GM12801 (cell line): ENCODE data around the gene CATSPERB.

Experiments
- TF ChIP-seq, protein P1 (sequence below): IDR thresholded peaks from one replicate; pipeline ENCODE4 v1.5.1; 2011; ENCODE audit warnings: control low read depth; ENCODE audit not compliant: insufficient read length; ENCODE audit errors: extremely low read depth

CATSPERB gene

DNA sequence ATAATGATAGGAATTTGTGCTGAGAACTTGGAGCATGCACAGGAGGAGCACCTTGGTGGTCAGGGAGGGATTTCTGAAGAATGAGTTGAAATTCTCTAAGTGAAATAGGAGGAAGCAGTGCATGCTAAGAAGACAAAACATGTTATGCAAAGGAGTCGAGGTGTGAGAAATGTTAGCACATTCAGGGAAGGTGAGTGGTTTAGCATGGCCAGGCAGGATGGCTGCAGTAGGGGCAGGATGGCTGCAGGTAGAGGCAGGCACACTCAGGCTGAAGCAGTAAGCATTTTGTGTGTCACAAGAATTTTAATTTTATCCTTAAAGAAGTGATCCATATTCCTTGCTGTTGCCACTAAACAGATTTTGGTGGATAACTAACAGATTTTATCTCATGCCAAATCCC lies 46.3 kb downstream of the CATSPERB start:
- TF ChIP-seq, protein P1, sequence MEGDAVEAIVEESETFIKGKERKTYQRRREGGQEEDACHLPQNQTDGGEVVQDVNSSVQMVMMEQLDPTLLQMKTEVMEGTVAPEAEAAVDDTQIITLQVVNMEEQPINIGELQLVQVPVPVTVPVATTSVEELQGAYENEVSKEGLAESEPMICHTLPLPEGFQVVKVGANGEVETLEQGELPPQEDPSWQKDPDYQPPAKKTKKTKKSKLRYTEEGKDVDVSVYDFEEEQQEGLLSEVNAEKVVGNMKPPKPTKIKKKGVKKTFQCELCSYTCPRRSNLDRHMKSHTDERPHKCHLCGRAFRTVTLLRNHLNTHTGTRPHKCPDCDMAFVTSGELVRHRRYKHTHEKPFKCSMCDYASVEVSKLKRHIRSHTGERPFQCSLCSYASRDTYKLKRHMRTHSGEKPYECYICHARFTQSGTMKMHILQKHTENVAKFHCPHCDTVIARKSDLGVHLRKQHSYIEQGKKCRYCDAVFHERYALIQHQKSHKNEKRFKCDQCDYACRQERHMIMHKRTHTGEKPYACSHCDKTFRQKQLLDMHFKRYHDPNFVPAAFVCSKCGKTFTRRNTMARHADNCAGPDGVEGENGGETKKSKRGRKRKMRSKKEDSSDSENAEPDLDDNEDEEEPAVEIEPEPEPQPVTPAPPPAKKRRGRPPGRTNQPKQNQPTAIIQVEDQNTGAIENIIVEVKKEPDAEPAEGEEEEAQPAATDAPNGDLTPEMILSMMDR: no peak

DNA sequence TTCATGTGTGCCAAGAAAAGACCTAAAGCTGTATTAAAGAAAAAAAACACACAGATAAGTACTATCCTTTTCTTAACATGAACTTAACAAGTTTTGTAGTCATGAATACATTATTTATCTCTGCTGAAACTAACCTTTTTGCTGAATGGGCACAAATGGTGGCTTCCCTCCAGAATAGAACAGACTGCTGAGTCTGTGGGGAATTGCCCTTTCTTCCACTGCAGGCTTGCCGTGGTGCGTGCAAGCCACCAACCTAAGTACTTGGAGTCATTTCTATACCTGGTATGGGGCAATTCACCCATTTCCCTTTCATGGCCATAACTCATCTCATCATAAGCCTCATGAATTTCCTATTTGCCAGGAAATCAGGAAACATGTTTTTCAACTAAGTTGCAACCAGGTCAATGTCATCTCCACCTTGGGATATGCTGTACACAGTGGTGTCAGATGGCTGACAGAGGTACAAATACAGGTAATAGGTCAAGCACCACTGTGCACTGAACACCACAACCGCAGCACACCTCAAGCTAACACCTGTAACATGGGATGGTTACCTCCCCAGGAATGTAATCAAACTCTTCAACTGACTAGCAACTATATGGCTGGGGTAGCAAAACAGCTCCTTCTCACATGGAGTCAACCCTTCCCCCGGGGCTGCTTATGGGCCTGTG lies 49.9 kb downstream of the CATSPERB start:
- TF ChIP-seq, protein P1: no peak

DNA sequence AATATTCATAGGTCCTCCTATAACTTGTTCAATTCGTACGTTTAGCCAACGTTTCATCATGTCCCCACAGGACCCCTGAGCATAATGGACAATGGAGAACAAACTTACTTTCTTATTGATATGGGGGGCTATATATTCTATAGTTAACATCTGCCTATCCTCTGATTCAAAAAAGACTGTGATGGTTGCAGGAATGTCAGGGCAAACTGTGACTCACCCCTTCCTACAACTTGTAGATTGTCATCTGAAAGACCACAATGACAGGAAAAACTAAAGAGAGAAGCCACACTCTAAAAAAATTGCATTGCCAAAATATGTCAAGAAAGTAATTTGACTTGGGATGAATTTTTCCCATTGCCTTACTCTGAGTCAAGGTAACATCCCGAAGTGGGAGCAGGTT lies 50.8 kb downstream of the CATSPERB start:
- TF ChIP-seq, protein P1: no peak

DNA sequence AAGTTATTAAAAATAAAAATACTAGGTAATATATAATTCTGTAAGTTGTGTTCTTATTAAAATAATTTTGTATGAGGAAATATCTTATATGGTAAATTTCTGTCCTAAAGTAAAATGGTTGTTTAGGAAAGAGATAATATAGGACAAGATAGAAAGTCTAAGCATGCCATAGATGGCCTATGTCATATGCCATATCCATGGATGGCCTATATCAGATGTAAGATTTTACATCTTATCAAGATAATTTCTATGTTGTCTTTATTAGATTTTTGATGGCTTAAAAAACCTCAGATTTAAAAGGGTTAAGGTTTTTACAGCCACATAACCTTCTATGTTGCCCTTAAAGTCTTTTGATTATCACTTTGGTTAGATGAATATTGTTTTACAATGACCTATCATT lies 52.6 kb downstream of the CATSPERB start:
- TF ChIP-seq, protein P1: no peak

DNA sequence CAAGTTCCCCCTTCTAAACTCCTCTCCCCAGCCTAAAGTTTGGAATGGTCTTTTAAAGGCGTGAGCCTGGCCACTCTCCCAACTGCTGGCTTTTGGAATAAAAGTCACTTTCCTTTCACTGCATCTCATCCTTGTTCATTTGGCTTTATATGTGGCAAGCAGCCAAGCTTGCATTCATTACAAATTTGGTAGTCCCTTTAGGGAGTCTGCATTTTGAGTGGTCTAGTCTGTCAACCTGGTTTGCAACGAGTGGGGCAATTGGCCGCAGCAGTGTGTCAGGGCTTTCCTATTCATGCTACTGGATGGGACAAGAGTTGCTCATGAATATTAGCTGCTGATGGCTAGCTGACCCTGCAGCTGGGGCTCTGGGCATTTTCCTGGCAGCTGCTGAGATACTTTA lies 57.0 kb downstream of the CATSPERB start:
- TF ChIP-seq, protein P1: no peak

DNA sequence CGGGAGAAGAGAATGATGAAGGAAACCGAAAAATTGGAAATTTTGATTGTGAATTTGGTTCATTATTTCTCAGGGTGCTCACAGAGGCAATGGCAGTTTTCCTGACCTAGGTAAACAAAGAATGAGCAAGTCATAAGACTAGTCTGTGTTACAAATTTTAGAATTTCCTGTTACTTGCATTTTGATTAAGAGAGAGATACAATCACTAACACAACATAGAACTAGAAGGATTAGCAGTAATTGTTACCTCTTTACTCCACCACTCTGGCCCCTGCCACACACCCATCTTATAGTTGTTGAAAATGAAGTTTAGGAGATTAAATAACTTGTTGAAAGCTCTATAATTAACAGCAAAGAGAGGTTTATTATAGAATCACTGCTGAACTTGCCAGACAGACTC lies 62.0 kb downstream of the CATSPERB start:
- TF ChIP-seq, protein P1: no peak

DNA sequence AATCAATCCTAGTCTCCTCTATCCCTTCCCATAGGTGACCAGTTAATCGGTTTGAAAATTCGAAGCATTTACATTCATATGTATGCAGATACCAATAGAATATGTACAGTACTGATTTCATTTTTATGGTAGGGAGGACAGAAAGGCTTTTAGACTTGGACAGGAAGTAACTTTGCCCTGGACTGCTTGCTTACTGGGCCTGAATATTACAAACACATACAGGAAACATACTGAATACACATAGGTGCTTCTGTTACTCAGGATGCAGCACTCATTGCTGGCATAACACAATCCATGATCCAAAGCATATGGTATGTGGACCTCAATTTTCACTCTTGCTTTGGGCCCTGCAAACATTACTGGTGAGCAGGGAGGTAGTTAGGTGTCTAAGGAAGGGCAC lies 71.1 kb downstream of the CATSPERB start:
- TF ChIP-seq, protein P1: no peak
